Naive thymus-derived CD4-positive, alpha-beta T cell (primary cell): ENCODE measurements around the gene SMCP. TPM values are rescaled to one million over a fixed set of nuclear protein-coding genes. Genes with fewer than 3 reads are reported as not detected.

Source experiments
- ATAC-seq: fragments of 150-1000 bp; cut with Tn5 transposase; 2 replicates; pipeline ENCODE4 v1.10.0; 2021; ENCODE audit warnings: mild to moderate bottlenecking, moderate library complexity
- CTCF ChIA-PET: fragments of 350-600 bp; sonication (Branson Sonifier 250); formaldehyde crosslinking; loops from one replicate; lab custom pipeline; 2021; ENCODE audit warnings: antibody characterized with exemption; lab: Charles Lee
- POLR2A ChIA-PET: fragments of 350-600 bp; sonication (Branson Sonifier 250); formaldehyde crosslinking; loops from one replicate; lab custom pipeline; 2021; ENCODE audit warnings: antibody characterized with exemption, inconsistent platforms; lab: Charles Lee
- DNase-seq, 9 donors: peaks; one replicate each; pipeline versions ENCODE4 v3.0.0 to v3.0.0-alpha.2; 2020 to 2022; ENCODE audit warnings: mixed read lengths in 1 of 9
- H3K27ac ChIP-seq: one replicate; pipeline ENCODE4 v1.7.0; 2013; ENCODE audit warnings: mild to moderate bottlenecking, low read depth, low read length, moderate library complexity
- H3K27me3 ChIP-seq, 2 donors: one replicate each; pipeline ENCODE4 v1.7.0; 2013; ENCODE audit warnings: low read length in 2 of 2, mild to moderate bottlenecking in 2 of 2, moderate library complexity in 2 of 2; ENCODE audit not compliant: control insufficient read depth in 2 of 2, insufficient read depth in 2 of 2
- H3K36me3 ChIP-seq, 3 experiments: 1 replicate in 2 of 3; 2 replicates in 1 of 3; pipeline ENCODE4 v1.7.0; 2013; ENCODE audit warnings: low read length in 3 of 3, mild to moderate bottlenecking in 3 of 3, moderate library complexity in 1 of 3; ENCODE audit not compliant: insufficient read depth in 3 of 3, control insufficient read depth in 2 of 3
- H3K4me1 ChIP-seq, 2 donors: one replicate each; pipeline ENCODE4 v1.7.0; 2013; ENCODE audit warnings: low read length in 2 of 2, mild to moderate bottlenecking in 2 of 2, moderate library complexity in 1 of 2; ENCODE audit not compliant: control insufficient read depth in 2 of 2, insufficient read depth in 2 of 2
- H3K4me3 ChIP-seq: 2 replicates; pipeline ENCODE4 v1.7.0; 2013; ENCODE audit warnings: mild to moderate bottlenecking, low read length
- H3K9me3 ChIP-seq, 3 experiments: 1 replicate in 2 of 3; 2 replicates in 1 of 3; pipeline ENCODE4 v1.7.0; 2013; ENCODE audit warnings: low read length in 3 of 3; ENCODE audit not compliant: control insufficient read depth in 2 of 3
- H3K27ac Mint-ChIP-seq, 9 donors: one replicate each; pipeline ENCODE4 v1.8.0; 2020 to 2022; ENCODE audit warnings: mixed read lengths in 9 of 9, mild to moderate bottlenecking in 8 of 9, moderate library complexity in 5 of 9, inconsistent platforms in 2 of 9
- H3K27me3 Mint-ChIP-seq, 5 donors: one replicate each; pipeline ENCODE4 v1.8.0; 2021 to 2022; ENCODE audit warnings: mixed read lengths in 5 of 5, mild to moderate bottlenecking in 1 of 5
- H3K36me3 Mint-ChIP-seq, 5 donors: one replicate each; pipeline ENCODE4 v1.8.0; 2020 to 2022; ENCODE audit warnings: mixed read lengths in 5 of 5, mild to moderate bottlenecking in 3 of 5, inconsistent platforms in 1 of 5
- H3K4me1 Mint-ChIP-seq, 7 donors: one replicate each; pipeline ENCODE4 v1.8.0; 2020 to 2022; ENCODE audit warnings: mixed read lengths in 7 of 7, mild to moderate bottlenecking in 3 of 7, inconsistent platforms in 1 of 7
- H3K4me3 Mint-ChIP-seq, 10 donors: one replicate each; pipeline ENCODE4 v1.8.0; 2020 to 2022; ENCODE audit warnings: mild to moderate bottlenecking in 10 of 10, mixed read lengths in 10 of 10, moderate library complexity in 6 of 10, inconsistent platforms in 2 of 10
- H3K9me3 Mint-ChIP-seq, 11 donors: one replicate each; pipeline ENCODE4 v1.8.0; 2020 to 2022; ENCODE audit warnings: mixed read lengths in 11 of 11, mild to moderate bottlenecking in 4 of 11, inconsistent platforms in 1 of 11, moderate library complexity in 1 of 11
- intact Hi-C, 2 donors: fragments of 100-400 bp; cut with micrococcal nuclease; formaldehyde crosslinking; loops; one replicate each; pipeline ENCODE4 v1.15.1; 2023
- polyA plus RNA-seq, 2 donors: library from polyadenylated mRNA; unstranded; fragments of 300-500 nt; fragmentation: Illumina TruSeq; gene quantifications; one replicate each; pipeline ENCODE4 v1.2.3, GENCODE V29; 2021
- total RNA-seq, 6 experiments: library from RNA in 5 of 6; stranded (reverse) in 5 of 6; gene quantifications; 1 replicate in 5 of 6; 2 replicates in 1 of 6; pipeline ENCODE4 v1.2.3 and lab custom pipeline; 2021 to 2026

SMCP gene
- total and polyA plus RNA-seq, 7 experiments from 2014 or later = not detected

DNA sequence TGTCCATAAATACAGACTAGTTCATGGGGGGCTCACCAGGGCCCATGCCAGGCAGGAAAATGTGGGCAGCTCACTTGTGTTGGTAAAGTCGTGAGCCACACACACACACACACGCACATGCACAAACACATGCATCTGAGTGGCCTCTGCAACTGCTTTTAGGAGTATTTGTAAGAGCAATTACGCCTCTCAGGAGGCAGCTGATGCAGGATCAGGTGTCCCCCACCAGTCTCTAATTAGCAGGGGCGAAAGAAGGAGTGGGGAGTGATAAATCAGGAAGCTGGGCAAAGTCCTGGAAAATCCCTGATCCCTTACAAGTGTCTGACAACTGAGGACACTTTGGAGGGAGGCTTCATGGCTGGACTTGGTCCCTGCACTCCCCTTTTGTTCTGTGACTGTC lies 24.5 kb downstream of the SMCP start:
- ATAC-seq (no peak), DNase-seq (no peak)
- Mint-ChIP-seq H3K27me3 (peaks cover 0 to 56% (median 37%) of the 10 kb centered on the region in 5 donors), H3K27ac (no peak overlapping the region), H3K4me3 (no peak overlapping the region), H3K36me3 (no peaks in the 10 kb centered on the region), H3K4me1 (no peaks in the 10 kb centered on the region), H3K9me3 (peaks cover 0 to 1% (median 0%) of the 10 kb centered on the region in 11 donors)
- Histone ChIP-seq H3K27me3 (peaks cover 0 to 5% of the 10 kb centered on the region in 2 donors), H3K9me3 (no peaks in the 10 kb centered on the region), H3K36me3 (no peaks in the 10 kb centered on the region), H3K4me1 (no peaks in the 10 kb centered on the region), H3K4me3 (no peak overlapping the region), H3K27ac (no peak overlapping the region)
- POLR2A ChIA-PET = no interaction called here
- CTCF ChIA-PET = no interaction called here
- intact Hi-C loops = no loop called here

DNA sequence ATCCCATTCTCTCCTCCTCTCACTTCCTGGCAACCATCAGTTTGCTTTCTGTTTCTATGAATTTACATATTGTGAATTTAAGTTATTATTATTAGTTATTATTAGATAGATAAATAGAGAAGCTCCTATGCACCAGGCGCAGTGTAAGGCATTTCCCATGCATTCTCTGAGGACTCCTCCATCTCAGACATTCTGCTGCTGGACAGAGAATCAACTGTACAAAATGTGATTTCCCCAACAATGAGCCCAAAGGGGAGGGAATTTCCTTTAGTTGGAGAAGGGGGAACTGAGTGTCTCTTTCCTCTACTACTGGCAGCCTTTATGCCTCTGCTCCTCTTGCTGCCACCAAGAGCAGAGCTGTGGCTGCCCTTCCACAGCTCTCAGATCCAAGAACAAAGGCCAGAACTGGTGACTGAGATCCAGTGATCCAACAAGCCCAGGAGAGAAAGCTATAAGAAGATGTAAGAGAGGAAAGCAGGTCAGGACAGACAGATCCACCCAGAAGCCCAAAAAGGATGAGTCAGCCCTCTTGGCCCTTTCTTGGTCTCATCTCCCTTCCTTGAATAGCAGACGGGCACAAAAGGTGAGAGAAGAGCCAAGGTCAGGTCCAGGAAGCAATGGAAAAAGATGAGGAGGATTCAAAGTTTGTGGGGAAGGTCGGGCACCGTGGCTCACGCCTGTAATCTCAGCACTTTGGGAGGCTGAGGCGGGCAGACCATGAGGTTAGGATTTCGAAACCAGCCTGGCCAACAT lies 26.7 kb downstream of the SMCP start:
- no peak overlapping the region for H3K4me3 ChIP-seq
- DNase-seq (no peak), ATAC-seq (no peak)
- intact Hi-C loops = no loop called here
- Mint-ChIP-seq H3K27me3 (peaks cover 4 to 56% (median 47%) of the 10 kb centered on the region in 5 donors), H3K27ac (no peak overlapping the region), H3K4me1 (peaks cover 0 to 5% (median 0%) of the 10 kb centered on the region in 7 donors), H3K9me3 (peaks cover 0 to 5% (median 0%) of the 10 kb centered on the region in 11 donors), H3K36me3 (no peaks in the 10 kb centered on the region), H3K4me3 (no peak overlapping the region)
- no peak overlapping the region for H3K27ac ChIP-seq
- ChIA-PET CTCF (no interaction called here), POLR2A (no interaction called here)
- no peaks in the 10 kb centered on the region for H3K36me3 ChIP-seq
- no peaks in the 10 kb centered on the region for H3K4me1 ChIP-seq
- peaks cover 0 to 5% of the 10 kb centered on the region in 2 donors for H3K27me3 ChIP-seq
- H3K9me3 ChIP-seq = peaks cover 0 to 1% (median 0%) of the 10 kb centered on the region in 3 experiments

DNA sequence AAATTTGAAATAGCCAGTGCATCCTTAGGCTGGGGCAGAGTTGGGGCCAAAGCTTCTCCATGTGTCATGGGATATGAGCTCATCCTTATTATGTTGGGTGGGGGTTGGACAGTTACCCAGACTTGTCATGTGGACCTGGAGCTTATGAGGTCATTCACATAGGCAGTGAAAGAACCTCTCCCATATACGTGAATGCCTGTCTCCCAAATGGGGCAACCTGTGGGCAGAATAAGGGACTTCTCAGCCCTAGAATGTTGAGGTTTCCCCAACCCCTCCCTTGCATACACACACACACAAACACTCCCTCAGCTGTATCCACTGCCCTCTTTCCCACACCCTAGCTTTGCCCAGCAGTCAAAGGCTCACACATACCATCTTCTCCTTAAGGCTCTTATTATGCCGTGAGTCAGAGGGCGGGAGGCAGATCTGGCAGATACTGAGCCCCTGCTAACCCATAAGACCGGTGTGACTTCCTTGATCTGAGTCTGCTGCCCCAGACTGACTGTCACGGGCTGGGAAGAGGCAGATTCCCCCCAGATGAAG lies 28.0 kb downstream of the SMCP start:
- Histone ChIP-seq H3K4me1 (no peaks in the 10 kb centered on the region), H3K27me3 (peaks cover 0 to 5% of the 10 kb centered on the region in 2 donors), H3K4me3 (no peak overlapping the region), H3K27ac (no peak overlapping the region), H3K9me3 (peaks cover 0 to 7% (median 0%) of the 10 kb centered on the region in 3 experiments), H3K36me3 (no peaks in the 10 kb centered on the region)
- Mint-ChIP-seq H3K27me3 (peaks cover 5 to 48% (median 40%) of the 10 kb centered on the region in 5 donors), H3K4me3 (no peak overlapping the region), H3K27ac (no peak overlapping the region), H3K4me1 (peaks cover 0 to 5% (median 0%) of the 10 kb centered on the region in 7 donors), H3K9me3 (peaks cover 0 to 9% (median 0%) of the 10 kb centered on the region in 11 donors), H3K36me3 (no peaks in the 10 kb centered on the region)
- intact Hi-C loops = no loop called here
- DNase-seq (no peak), ATAC-seq (no peak)
- POLR2A ChIA-PET = no interaction called here
- CTCF ChIA-PET = interaction anchor here (0.6 kb wide), 1 partner anchor 29 kb away, joined by 4 read pairs; no protein-coding TSS in a partner anchor

DNA sequence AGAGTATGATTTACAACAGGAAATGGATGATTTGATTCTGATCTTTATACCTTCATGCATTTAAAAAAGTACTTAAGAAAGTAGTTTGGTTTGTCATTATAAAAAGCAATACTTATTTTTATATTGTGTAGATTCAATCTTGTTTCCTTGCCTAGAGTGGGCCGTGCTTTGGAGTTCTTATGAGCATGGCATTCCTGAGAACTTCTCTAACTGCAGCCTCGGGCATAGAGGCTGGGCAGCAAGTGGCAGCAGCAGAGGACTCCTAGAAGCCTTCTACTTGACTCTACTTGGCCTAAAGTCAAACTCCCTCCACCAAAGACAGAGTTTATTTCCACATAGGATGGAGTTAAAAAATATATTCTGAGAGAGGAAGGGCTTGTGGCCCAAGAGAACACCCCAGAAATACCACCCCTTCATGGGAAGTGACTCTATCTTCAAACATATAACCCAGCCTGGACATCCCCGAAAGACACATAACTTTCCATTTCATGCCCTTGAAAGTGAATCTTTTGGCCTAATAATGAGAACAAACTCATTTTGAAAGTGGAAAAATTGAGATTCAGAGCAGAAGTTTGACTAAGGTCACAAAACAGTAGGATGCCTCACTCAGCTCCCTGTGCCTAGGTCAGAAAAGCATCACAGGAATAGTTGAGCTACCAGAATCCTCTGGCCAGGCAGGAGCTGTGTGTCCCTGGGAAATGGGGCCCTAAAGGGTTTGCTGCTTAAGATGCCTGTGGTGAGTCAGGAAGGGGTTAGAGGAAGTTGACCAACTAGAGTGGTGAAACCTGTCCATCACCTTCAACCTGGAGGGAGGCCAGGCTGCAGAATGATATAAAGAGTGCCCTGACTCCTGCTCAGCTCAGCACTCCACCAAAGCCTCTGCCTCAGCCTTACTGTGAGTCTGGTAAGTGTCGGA lies 29.8 kb downstream of the SMCP start, which contains the start of gene IVL:
Gene IVL (plus strand): TSS at position 861 of the 916 bp plus-strand sequence. CDS start 1,252 bp downstream, outside the sequence.
- H3K27me3 Mint-ChIP-seq = peaks cover 14 to 55% (median 45%) of the 10 kb centered on the region in 5 donors
- Histone ChIP-seq H3K36me3 (no peaks in the 10 kb centered on the region), H3K4me1 (no peaks in the 10 kb centered on the region), H3K27ac (no peak within 1 kb of the TSS), H3K9me3 (peaks cover 0 to 7% (median 0%) of the 10 kb centered on the region in 3 experiments), H3K4me3 (no peak within 1 kb of the TSS), H3K27me3 (peaks cover 0 to 5% of the 10 kb centered on the region in 2 donors)
- ChIA-PET POLR2A (no interaction called here), CTCF (no interaction called here)
- H3K4me1 Mint-ChIP-seq = peaks cover 0 to 5% (median 0%) of the 10 kb centered on the region in 7 donors
- H3K4me3 Mint-ChIP-seq = no peak within 1 kb of the TSS
- ATAC-seq (no peak), DNase-seq (no peak)
- no peak within 1 kb of the TSS for H3K27ac Mint-ChIP-seq
- intact Hi-C loops = no loop called here
- peaks cover 0 to 10% (median 3%) of the 10 kb centered on the region in 11 donors for H3K9me3 Mint-ChIP-seq
- H3K36me3 Mint-ChIP-seq = no peaks in the 10 kb centered on the region

DNA sequence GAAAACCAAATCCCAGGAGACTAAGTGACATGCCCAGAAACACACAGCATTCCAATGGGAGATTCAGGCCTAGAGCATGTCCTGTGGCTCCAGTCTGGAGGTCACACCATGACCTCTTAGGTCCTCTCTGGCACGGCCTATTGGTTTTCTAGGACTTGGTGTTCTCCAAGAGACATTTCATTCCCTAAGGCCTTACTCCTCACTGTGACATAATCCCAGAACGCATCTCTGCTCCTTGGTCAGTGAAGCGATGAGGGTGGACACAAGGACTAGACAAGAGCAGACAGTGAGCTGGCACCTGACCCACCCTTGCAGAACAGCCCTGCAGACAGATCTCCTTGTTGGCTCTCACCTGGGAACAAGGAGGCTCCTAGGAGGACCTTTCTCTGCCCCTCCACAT lies 31.1 kb downstream of the SMCP start:
- no peak overlapping the region for H3K27ac Mint-ChIP-seq
- peaks cover 18 to 53% (median 43%) of the 10 kb centered on the region in 5 donors for H3K27me3 Mint-ChIP-seq
- peaks cover 0 to 5% (median 0%) of the 10 kb centered on the region in 7 donors for H3K4me1 Mint-ChIP-seq
- H3K4me3 Mint-ChIP-seq = no peak overlapping the region
- ATAC-seq = no peak
- peaks cover 0 to 7% (median 0%) of the 10 kb centered on the region in 3 experiments for H3K9me3 ChIP-seq
- H3K36me3 Mint-ChIP-seq = no peaks in the 10 kb centered on the region
- H3K9me3 Mint-ChIP-seq = peaks cover 0 to 10% (median 4%) of the 10 kb centered on the region in 11 donors
- peaks cover 0 to 5% of the 10 kb centered on the region in 2 donors for H3K27me3 ChIP-seq
- H3K4me1 ChIP-seq = no peaks in the 10 kb centered on the region
- ChIA-PET POLR2A (no interaction called here), CTCF (no interaction called here)
- H3K4me3 ChIP-seq = no peak overlapping the region
- no peak for DNase-seq
- no peaks in the 10 kb centered on the region for H3K36me3 ChIP-seq
- intact Hi-C loops = no loop called here
- no peak overlapping the region for H3K27ac ChIP-seq

DNA sequence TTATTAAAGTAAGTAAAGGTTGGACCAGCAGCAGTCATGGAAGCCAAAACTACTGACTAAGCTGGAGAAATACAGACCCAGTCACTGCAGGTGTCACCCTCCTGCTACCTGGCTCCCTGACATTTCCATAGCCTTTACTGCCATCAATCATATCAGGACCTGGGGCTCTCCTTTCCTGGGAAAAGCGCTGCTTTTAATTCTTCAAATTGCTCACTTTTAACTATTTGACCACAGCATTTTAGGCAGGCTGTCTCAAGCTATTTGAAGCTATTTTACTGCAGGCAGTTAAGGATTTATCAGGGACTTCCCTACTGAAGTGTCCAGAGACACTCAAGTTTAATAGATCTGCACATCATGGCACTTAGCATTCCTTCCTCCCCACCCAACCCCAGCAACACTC lies 34.3 kb downstream of the SMCP start:
- CTCF ChIA-PET = no interaction called here
- Histone ChIP-seq H3K9me3 (peaks cover 0 to 7% (median 0%) of the 10 kb centered on the region in 3 experiments), H3K4me1 (no peaks in the 10 kb centered on the region), H3K27ac (no peak overlapping the region), H3K27me3 (peaks cover 0 to 3% of the 10 kb centered on the region in 2 donors), H3K4me3 (no peak overlapping the region), H3K36me3 (no peaks in the 10 kb centered on the region)
- Mint-ChIP-seq H3K4me3 (no peak overlapping the region), H3K27me3 (peaks cover 29 to 51% (median 36%) of the 10 kb centered on the region in 5 donors), H3K27ac (no peak overlapping the region), H3K36me3 (no peaks in the 10 kb centered on the region), H3K9me3 (peaks cover 0 to 10% (median 4%) of the 10 kb centered on the region in 11 donors), H3K4me1 (peaks cover 0 to 5% (median 0%) of the 10 kb centered on the region in 7 donors)
- POLR2A ChIA-PET = no interaction called here
- no peak for DNase-seq
- ATAC-seq = no peak
- intact Hi-C loops = no loop called here
